Nephron progenitor cell (in vitro differentiated cells): ENCODE measurements around the gene CD300H.

Experiments used
- DNase-seq: peaks from one replicate; pipeline ENCODE4 v3.0.0; 2021
- H3K27ac Mint-ChIP-seq: 2 replicates; pipeline ENCODE4 v1.8.0; 2021; ENCODE audit warnings: mild to moderate bottlenecking, moderate library complexity, mixed read lengths
- H3K27me3 Mint-ChIP-seq: 2 replicates; pipeline ENCODE4 v1.8.0; 2021; ENCODE audit warnings: mild to moderate bottlenecking, low read depth, mixed read lengths; ENCODE audit not compliant: poor library complexity
- H3K36me3 Mint-ChIP-seq: 2 replicates; pipeline ENCODE4 v1.8.0; 2021; ENCODE audit warnings: low read depth, mixed read lengths
- H3K4me1 Mint-ChIP-seq: 2 replicates; pipeline ENCODE4 v1.8.0; 2021; ENCODE audit warnings: mixed read lengths
- H3K4me3 Mint-ChIP-seq: 2 replicates; pipeline ENCODE4 v1.8.0; 2021; ENCODE audit warnings: mild to moderate bottlenecking, moderate library complexity, mixed read lengths
- H3K9me3 Mint-ChIP-seq: 2 replicates; pipeline ENCODE4 v1.8.0; 2021; ENCODE audit warnings: mild to moderate bottlenecking, moderate library complexity, mixed read lengths
- TF ChIP-seq, protein P1 (sequence below): fragments of 200-600 bp; sonication (generic); IDR thresholded peaks from 2 replicates; pipeline ENCODE4 v1.5.0; 2021; ENCODE audit warnings: antibody characterized with exemption

CD300H gene

GRCh38 chr17:74607221-74607620 lies 39.9 kb upstream of the CD300H start:
- no peak overlapping the region for H3K27ac Mint-ChIP-seq
- TF ChIP-seq, protein P1, sequence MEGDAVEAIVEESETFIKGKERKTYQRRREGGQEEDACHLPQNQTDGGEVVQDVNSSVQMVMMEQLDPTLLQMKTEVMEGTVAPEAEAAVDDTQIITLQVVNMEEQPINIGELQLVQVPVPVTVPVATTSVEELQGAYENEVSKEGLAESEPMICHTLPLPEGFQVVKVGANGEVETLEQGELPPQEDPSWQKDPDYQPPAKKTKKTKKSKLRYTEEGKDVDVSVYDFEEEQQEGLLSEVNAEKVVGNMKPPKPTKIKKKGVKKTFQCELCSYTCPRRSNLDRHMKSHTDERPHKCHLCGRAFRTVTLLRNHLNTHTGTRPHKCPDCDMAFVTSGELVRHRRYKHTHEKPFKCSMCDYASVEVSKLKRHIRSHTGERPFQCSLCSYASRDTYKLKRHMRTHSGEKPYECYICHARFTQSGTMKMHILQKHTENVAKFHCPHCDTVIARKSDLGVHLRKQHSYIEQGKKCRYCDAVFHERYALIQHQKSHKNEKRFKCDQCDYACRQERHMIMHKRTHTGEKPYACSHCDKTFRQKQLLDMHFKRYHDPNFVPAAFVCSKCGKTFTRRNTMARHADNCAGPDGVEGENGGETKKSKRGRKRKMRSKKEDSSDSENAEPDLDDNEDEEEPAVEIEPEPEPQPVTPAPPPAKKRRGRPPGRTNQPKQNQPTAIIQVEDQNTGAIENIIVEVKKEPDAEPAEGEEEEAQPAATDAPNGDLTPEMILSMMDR = no peak
- H3K36me3 Mint-ChIP-seq = no peaks in the 10 kb centered on the region
- DNase-seq = no peak
- no peak overlapping the region for H3K4me3 Mint-ChIP-seq
- no peaks in the 10 kb centered on the region for H3K4me1 Mint-ChIP-seq
- H3K27me3 Mint-ChIP-seq = peaks cover 38% of the 10 kb centered on the region
- no peaks in the 10 kb centered on the region for H3K9me3 Mint-ChIP-seq

DNA sequence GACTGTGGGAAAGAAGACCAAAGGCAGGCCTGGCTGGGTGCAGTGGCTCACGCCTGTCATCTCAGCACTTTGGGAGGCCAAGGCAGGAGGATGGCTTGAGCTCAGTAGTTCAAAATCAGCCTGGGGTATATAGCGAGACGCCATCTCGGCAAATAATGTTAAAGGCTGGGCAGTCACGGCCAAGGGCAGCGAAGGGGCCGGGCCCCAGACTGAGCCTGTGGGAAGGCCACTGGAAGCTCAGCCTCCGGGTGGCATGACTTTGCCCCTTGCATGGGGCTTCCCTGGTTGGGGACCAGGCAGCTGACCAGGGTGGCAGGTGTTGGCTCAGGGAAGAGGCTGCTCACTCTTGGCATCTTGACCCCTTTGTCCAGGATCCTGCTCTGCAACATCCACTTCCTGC lies 38.7 kb upstream of the CD300H start:
- H3K4me3 Mint-ChIP-seq = no peak overlapping the region
- no peak for DNase-seq
- no peaks in the 10 kb centered on the region for H3K36me3 Mint-ChIP-seq
- H3K4me1 Mint-ChIP-seq = no peaks in the 10 kb centered on the region
- peaks cover 36% of the 10 kb centered on the region for H3K27me3 Mint-ChIP-seq
- H3K27ac Mint-ChIP-seq = no peak overlapping the region
- H3K9me3 Mint-ChIP-seq = no peaks in the 10 kb centered on the region
- TF ChIP-seq, protein P1 = no peak

GRCh38 chr17:74605361-74605760 lies 38.1 kb upstream of the CD300H start:
- TF ChIP-seq, protein P1 = no peak
- Mint-ChIP-seq H3K4me1 (no peaks in the 10 kb centered on the region), H3K36me3 (no peaks in the 10 kb centered on the region), H3K4me3 (no peak overlapping the region), H3K27me3 (peaks cover 42% of the 10 kb centered on the region), H3K9me3 (no peaks in the 10 kb centered on the region), H3K27ac (no peak overlapping the region)
- no peak for DNase-seq

DNA sequence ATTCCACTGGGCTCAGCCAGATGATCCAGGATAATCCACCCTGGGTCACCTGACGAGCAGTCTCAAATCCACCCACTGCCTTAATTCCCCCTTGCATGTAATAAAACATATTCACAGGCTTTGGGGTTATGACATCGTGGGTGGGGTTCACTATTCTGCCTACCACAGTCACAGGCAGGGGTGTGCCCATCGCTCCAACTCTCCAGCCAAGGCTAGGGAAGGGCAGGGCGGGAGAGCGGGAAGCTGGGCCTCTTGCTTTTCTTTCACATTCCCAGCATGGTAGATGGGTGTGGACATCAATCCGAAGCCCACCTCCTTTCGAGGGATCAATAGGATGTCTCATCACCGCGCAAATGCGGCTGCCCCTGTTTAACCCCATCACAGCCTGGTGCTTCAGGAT lies 37.5 kb upstream of the CD300H start:
- no peaks in the 10 kb centered on the region for H3K4me1 Mint-ChIP-seq
- TF ChIP-seq, protein P1 = no peak
- no peak overlapping the region for H3K4me3 Mint-ChIP-seq
- H3K36me3 Mint-ChIP-seq = no peaks in the 10 kb centered on the region
- H3K27ac Mint-ChIP-seq = no peak overlapping the region
- H3K27me3 Mint-ChIP-seq = peaks cover 48% of the 10 kb centered on the region
- H3K9me3 Mint-ChIP-seq = no peaks in the 10 kb centered on the region
- DNase-seq = no peak

DNA sequence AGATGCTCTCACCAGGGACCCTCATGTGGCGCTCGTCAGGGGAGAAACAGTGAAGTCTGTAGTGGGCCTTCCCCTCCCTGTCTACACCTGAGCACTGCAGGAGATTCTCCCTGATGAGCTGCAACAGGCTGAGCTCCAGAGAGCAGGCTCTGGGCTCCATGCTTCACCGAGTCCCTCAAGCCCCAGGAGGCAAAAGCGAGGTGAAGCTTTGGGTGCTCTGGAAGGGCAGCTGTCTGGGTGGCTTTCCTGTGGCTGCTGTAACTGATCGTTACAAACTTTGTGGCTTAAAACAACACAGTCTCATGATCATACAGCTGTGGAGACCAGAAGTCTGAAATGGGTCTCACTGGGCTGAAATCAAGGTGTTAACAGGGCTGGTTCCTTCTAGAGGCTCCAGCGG lies 36.9 kb upstream of the CD300H start:
- Mint-ChIP-seq H3K36me3 (no peaks in the 10 kb centered on the region), H3K4me3 (no peak overlapping the region), H3K27me3 (peaks cover 54% of the 10 kb centered on the region), H3K9me3 (no peaks in the 10 kb centered on the region), H3K27ac (no peak overlapping the region), H3K4me1 (no peaks in the 10 kb centered on the region)
- TF ChIP-seq, protein P1 = no peak
- no peak for DNase-seq

DNA sequence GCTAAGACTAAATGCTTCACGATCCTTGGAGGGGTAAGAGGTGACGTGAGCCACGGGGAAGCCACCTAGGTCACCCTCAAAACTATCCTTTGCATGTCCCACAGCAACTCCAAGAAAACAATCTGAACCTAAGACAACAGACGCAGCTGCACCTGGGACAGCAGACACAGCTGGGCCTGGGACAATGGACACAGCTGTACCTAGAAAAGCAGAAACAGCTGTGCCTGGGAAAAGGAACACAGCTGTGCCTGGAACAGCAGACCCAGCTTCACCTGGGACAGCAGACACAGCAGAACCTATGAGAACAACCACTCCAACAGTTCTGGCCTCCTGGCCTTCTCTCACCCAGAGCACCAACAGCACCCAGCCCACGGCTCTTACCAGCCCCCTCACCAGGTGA lies 36.4 kb upstream of the CD300H start:
- DNase-seq = no peak
- TF ChIP-seq, protein P1 = no peak
- no peaks in the 10 kb centered on the region for H3K9me3 Mint-ChIP-seq
- no peak overlapping the region for H3K4me3 Mint-ChIP-seq
- H3K4me1 Mint-ChIP-seq = no peaks in the 10 kb centered on the region
- peaks cover 57% of the 10 kb centered on the region for H3K27me3 Mint-ChIP-seq
- H3K27ac Mint-ChIP-seq = no peak overlapping the region
- H3K36me3 Mint-ChIP-seq = no peaks in the 10 kb centered on the region
